GM23338 (cell line): ENCODE data around the gene RAB33B. TPM values are rescaled to one million over a fixed set of nuclear protein-coding genes. Genes with fewer than 3 reads are reported as not detected.

ENCODE experiments used
- ATAC-seq: fragments of 200-7000 bp; cut with Tn5 transposase; 3 replicates; pipeline ENCODE4 v1.9.1; 2020
- DNase-seq: peaks from one replicate; pipeline ENCODE4 v3.0.0-alpha.2; 2015; ENCODE audit warnings: low spot score
- H2AFZ ChIP-seq: fragments of 200-600 bp; sonication (generic); 2 replicates; pipeline ENCODE4 v1.8.0; 2016; ENCODE audit warnings: antibody characterized with exemption, mild to moderate bottlenecking, moderate library complexity
- H3F3A ChIP-seq: fragments of 200-600 bp; sonication (generic); replicated peaks from 2 replicates; pipeline ENCODE4 v1.8.0; 2017; ENCODE audit warnings: antibody characterized with exemption, mixed run types, low read depth
- H3K27ac ChIP-seq: fragments of 200-600 bp; sonication (generic); 2 replicates; pipeline ENCODE4 v1.6.1; 2016; ENCODE audit warnings: low read depth
- H3K27me3 ChIP-seq: fragments of 200-600 bp; sonication (generic); 2 replicates; pipeline ENCODE4 v1.8.0; 2016; ENCODE audit warnings: mild to moderate bottlenecking, mixed run types, moderate library complexity; ENCODE audit not compliant: insufficient read depth
- H3K36me3 ChIP-seq: fragments of 200-600 bp; sonication (generic); 2 replicates; pipeline ENCODE4 v1.8.0; 2016; ENCODE audit warnings: mild to moderate bottlenecking; ENCODE audit not compliant: insufficient read depth
- H3K4me1 ChIP-seq: fragments of 200-600 bp; sonication (generic); 2 replicates; pipeline ENCODE4 v1.8.0; 2016; ENCODE audit warnings: mild to moderate bottlenecking, moderate library complexity; ENCODE audit not compliant: insufficient read depth
- H3K4me2 ChIP-seq: fragments of 200-600 bp; sonication (generic); 2 replicates; pipeline ENCODE4 v1.7.1; 2017; ENCODE audit warnings: mixed run types
- H3K4me3 ChIP-seq: fragments of 200-600 bp; sonication (generic); 2 replicates; pipeline ENCODE4 v1.6.1; 2016; ENCODE audit warnings: mixed run types
- H3K79me2 ChIP-seq: fragments of 200-600 bp; sonication (generic); replicated peaks from 2 replicates; pipeline ENCODE4 v1.8.0; 2017; ENCODE audit warnings: mild to moderate bottlenecking; ENCODE audit not compliant: insufficient read depth
- H3K9me2 ChIP-seq: fragments of 200-600 bp; sonication (generic); 2 replicates; pipeline ENCODE4 v1.8.0; 2017; ENCODE audit not compliant: insufficient read depth
- H4K20me1 ChIP-seq: fragments of 200-600 bp; sonication (generic); replicated peaks from 2 replicates; pipeline ENCODE4 v1.8.0; 2017; ENCODE audit warnings: mild to moderate bottlenecking; ENCODE audit not compliant: insufficient read depth
- H3K27ac Mint-ChIP-seq: 2 replicates; pipeline ENCODE4 v1.8.0; 2020; ENCODE audit warnings: inconsistent platforms, mild to moderate bottlenecking, moderate library complexity, mixed read lengths
- H3K27me3 Mint-ChIP-seq: 3 replicates; pipeline ENCODE4 v1.8.0; 2022; ENCODE audit warnings: low read depth, mild to moderate bottlenecking, moderate library complexity, mixed read lengths, inconsistent platforms; ENCODE audit not compliant: insufficient read depth, poor library complexity
- H3K36me3 Mint-ChIP-seq: 3 replicates; pipeline ENCODE4 v1.8.0; 2021; ENCODE audit warnings: low read depth, mild to moderate bottlenecking, inconsistent platforms, moderate library complexity, mixed read lengths
- H3K4me1 Mint-ChIP-seq: 3 replicates; pipeline ENCODE4 v1.8.0; 2020; ENCODE audit warnings: mild to moderate bottlenecking, inconsistent platforms, mixed read lengths
- H3K4me3 Mint-ChIP-seq: 3 replicates; pipeline ENCODE4 v1.8.0; 2021; ENCODE audit warnings: moderate library complexity, mild to moderate bottlenecking, inconsistent platforms, mixed read lengths
- H3K9me3 Mint-ChIP-seq: 3 replicates; pipeline ENCODE4 v1.8.0; 2020; ENCODE audit warnings: moderate library complexity, mild to moderate bottlenecking, inconsistent platforms, mixed read lengths
- EZH2 ChIP-seq: fragments of 200-600 bp; sonication (generic); IDR thresholded peaks from one replicate; pipeline ENCODE4 v1.8.0; 2017; ENCODE audit warnings: antibody characterized with exemption, mild to moderate bottlenecking, low read depth; ENCODE audit not compliant: unreplicated experiment
- EZH2phosphoT487 ChIP-seq: fragments of 200-600 bp; sonication (generic); IDR thresholded peaks from one replicate; pipeline ENCODE4 v1.8.1; 2018; ENCODE audit warnings: antibody characterized with exemption; ENCODE audit not compliant: unreplicated experiment
- NANOG ChIP-seq: IDR thresholded peaks from 2 replicates; pipeline ENCODE4 v1.6.1; 2016; ENCODE audit warnings: antibody characterized with exemption, borderline replicate concordance
- POLR2AphosphoS5 ChIP-seq: IDR thresholded peaks from 2 replicates; pipeline ENCODE4 v1.6.1; 2016; ENCODE audit warnings: antibody characterized with exemption, low read depth
- STAT1 ChIP-seq: IDR thresholded peaks from one replicate; pipeline ENCODE4 v1.6.1; 2016; ENCODE audit warnings: antibody characterized with exemption; ENCODE audit not compliant: unreplicated experiment
- ZNF114 ChIP-seq: fragments of 250-450 bp; sonication (Bioruptor Pico); IDR thresholded peaks from 2 replicates; pipeline ENCODE4 v1.5.0; 2020; ENCODE audit warnings: mild to moderate bottlenecking, moderate library complexity
- ZNF331 ChIP-seq: fragments of 250-450 bp; sonication (Bioruptor Pico); IDR thresholded peaks from 2 replicates; pipeline ENCODE4 v1.5.0; 2020; ENCODE audit warnings: low read depth, mild to moderate bottlenecking, moderate library complexity
- polyA plus RNA-seq: library from polyadenylated mRNA; unstranded; fragments of >200 nt; fragmentation: Nextera tagmentation; extraction: Ambion mirVana; gene quantifications from 2 replicates; pipeline ENCODE4 v1.2.1, GENCODE V29; 2016
- total RNA-seq: library from RNA; depleted of rRNA; stranded (reverse); fragments of >200 nt; shearing (Covaris generic); gene quantifications from 2 replicates; pipeline ENCODE4 v1.2.3, GENCODE V29; 2014
- TF ChIP-seq, protein P1 (sequence below): fragments of 250-450 bp; sonication (Bioruptor Pico); IDR thresholded peaks from 2 replicates; pipeline ENCODE4 v1.5.0; 2020; ENCODE audit warnings: mild to moderate bottlenecking, moderate library complexity
- TF ChIP-seq, protein P2 (sequence below), 2 experiments: fragments of 200-600 bp in 1 of 2; sonication (generic) in 1 of 2; conservative IDR thresholded peaks; 2 replicates each; pipeline versions ENCODE4 v1.5.1 to v1.6.1; 2016 to 2017; ENCODE audit warnings: antibody characterized with exemption in 2 of 2, low read depth in 2 of 2, mild to moderate bottlenecking in 2 of 2, moderate library complexity in 1 of 2
- TF ChIP-seq, protein P3 (sequence below): IDR thresholded peaks from one replicate; pipeline ENCODE4 v1.6.1; 2018; ENCODE audit warnings: antibody characterized with exemption; ENCODE audit not compliant: unreplicated experiment
- TF ChIP-seq, protein P4 (sequence below): IDR thresholded peaks from 2 replicates; pipeline ENCODE4 v1.6.1; 2016; ENCODE audit warnings: antibody characterized with exemption

The RAB33B gene
- total and polyA plus RNA-seq, 2 experiments from 2014 or later: 9.9 to 17.5 TPM

DNA sequence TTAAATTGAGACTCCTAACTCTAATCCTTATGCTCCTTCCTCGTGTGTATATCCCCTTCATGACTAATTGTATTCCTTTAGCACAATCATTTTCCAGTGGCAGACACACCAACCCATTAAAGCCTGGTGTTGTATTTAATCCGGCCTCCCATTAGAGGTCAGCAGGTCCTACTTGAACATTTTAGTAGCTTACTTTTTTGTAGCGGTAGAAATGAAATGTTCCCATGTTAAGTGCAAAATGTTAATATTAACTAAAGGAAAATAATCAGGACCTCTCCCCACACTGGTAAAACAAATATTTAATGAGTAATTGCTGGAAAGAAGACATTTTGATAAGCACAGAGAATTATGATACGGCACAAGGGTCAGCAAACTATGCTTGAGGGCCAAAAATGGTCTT, 3.4 kb downstream of the RAB33B start (continued):
- TF ChIP-seq, protein P1, sequence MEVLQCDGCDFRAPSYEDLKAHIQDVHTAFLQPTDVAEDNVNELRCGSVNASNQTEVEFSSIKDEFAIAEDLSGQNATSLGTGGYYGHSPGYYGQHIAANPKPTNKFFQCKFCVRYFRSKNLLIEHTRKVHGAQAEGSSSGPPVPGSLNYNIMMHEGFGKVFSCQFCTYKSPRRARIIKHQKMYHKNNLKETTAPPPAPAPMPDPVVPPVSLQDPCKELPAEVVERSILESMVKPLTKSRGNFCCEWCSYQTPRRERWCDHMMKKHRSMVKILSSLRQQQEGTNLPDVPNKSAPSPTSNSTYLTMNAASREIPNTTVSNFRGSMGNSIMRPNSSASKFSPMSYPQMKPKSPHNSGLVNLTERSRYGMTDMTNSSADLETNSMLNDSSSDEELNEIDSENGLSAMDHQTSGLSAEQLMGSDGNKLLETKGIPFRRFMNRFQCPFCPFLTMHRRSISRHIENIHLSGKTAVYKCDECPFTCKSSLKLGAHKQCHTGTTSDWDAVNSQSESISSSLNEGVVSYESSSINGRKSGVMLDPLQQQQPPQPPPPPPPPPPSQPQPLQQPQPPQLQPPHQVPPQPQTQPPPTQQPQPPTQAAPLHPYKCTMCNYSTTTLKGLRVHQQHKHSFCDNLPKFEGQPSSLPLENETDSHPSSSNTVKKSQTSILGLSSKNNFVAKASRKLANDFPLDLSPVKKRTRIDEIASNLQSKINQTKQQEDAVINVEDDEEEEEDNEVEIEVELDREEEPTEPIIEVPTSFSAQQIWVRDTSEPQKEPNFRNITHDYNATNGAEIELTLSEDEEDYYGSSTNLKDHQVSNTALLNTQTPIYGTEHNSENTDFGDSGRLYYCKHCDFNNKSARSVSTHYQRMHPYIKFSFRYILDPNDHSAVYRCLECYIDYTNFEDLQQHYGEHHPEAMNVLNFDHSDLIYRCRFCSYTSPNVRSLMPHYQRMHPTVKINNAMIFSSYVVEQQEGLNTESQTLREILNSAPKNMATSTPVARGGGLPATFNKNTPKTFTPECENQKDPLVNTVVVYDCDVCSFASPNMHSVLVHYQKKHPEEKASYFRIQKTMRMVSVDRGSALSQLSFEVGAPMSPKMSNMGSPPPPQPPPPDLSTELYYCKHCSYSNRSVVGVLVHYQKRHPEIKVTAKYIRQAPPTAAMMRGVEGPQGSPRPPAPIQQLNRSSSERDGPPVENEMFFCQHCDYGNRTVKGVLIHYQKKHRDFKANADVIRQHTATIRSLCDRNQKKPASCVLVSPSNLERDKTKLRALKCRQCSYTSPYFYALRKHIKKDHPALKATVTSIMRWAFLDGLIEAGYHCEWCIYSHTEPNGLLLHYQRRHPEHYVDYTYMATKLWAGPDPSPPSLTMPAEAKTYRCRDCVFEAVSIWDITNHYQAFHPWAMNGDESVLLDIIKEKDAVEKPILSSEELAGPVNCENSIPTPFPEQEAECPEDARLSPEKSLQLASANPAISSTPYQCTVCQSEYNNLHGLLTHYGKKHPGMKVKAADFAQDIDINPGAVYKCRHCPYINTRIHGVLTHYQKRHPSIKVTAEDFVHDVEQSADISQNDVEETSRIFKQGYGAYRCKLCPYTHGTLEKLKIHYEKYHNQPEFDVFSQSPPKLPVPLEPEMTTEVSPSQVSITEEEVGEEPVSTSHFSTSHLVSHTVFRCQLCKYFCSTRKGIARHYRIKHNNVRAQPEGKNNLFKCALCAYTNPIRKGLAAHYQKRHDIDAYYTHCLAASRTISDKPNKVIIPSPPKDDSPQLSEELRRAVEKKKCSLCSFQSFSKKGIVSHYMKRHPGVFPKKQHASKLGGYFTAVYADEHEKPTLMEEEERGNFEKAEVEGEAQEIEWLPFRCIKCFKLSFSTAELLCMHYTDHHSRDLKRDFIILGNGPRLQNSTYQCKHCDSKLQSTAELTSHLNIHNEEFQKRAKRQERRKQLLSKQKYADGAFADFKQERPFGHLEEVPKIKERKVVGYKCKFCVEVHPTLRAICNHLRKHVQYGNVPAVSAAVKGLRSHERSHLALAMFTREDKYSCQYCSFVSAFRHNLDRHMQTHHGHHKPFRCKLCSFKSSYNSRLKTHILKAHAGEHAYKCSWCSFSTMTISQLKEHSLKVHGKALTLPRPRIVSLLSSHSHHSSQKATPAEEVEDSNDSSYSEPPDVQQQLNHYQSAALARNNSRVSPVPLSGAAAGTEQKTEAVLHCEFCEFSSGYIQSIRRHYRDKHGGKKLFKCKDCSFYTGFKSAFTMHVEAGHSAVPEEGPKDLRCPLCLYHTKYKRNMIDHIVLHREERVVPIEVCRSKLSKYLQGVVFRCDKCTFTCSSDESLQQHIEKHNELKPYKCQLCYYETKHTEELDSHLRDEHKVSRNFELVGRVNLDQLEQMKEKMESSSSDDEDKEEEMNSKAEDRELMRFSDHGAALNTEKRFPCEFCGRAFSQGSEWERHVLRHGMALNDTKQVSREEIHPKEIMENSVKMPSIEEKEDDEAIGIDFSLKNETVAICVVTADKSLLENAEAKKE (CRISPR knock-in tag): no peak
- no peak for TF ChIP-seq STAT1

DNA sequence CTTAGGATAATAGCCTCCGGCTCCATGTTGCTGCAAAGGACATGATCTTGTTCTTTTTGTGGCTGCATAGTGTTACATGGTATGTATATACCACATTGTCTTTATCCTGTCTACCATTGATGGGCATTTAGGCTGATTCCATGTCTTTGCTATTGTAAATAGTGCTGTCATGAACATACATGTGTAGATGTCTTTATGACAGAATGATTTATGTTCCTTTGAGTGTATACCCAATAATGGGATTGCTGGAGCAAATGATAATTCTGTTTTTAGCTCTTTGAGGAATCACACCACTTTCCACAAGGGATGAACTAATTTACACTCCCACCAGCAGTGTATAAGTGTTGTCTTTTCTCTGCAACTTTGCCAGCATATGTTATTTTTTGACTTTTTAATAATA, 4.6 kb downstream of the RAB33B start:
- H3K36me3 Mint-ChIP-seq: peaks cover 4% of the 10 kb centered on the region; the same call in 2 of the 3 replicates
- ATAC-seq (no peak), DNase-seq (no peak)
- H3K4me2 ChIP-seq: no peak overlapping the region
- peaks cover 8% of the 10 kb centered on the region; the same call in 1 of the 2 replicates for H4K20me1 ChIP-seq
- no peaks in the 10 kb centered on the region for H3K9me2 ChIP-seq
- no peak overlapping the region for H3K4me3 ChIP-seq
- peaks cover 83% of the 10 kb centered on the region for H3K79me2 ChIP-seq
- H3F3A ChIP-seq: peaks cover 7% of the 10 kb centered on the region; the same call in 1 of the 2 replicates
- no peaks in the 10 kb centered on the region for H3K36me3 ChIP-seq
- H3K4me3 Mint-ChIP-seq: no peak overlapping the region
- H3K27me3 ChIP-seq: no peaks in the 10 kb centered on the region
- H3K27me3 Mint-ChIP-seq: peaks cover 6% of the 10 kb centered on the region
- H3K4me1 Mint-ChIP-seq: peaks cover 63% of the 10 kb centered on the region
- H3K4me1 ChIP-seq: peaks cover 44% of the 10 kb centered on the region
- H2AFZ ChIP-seq: no peak overlapping the region
- no peak overlapping the region for H3K27ac ChIP-seq
- no peaks in the 10 kb centered on the region for H3K9me3 Mint-ChIP-seq
- H3K27ac Mint-ChIP-seq: no peak overlapping the region
- TF ChIP-seq EZH2phosphoT487 (no peak), POLR2AphosphoS5 (no peak), ZNF114 (no peak), EZH2 (no peak), STAT1 (no peak), NANOG (no peak), ZNF331 (CRISPR knock-in tag) (no peak)
- TF ChIP-seq, protein P2, sequence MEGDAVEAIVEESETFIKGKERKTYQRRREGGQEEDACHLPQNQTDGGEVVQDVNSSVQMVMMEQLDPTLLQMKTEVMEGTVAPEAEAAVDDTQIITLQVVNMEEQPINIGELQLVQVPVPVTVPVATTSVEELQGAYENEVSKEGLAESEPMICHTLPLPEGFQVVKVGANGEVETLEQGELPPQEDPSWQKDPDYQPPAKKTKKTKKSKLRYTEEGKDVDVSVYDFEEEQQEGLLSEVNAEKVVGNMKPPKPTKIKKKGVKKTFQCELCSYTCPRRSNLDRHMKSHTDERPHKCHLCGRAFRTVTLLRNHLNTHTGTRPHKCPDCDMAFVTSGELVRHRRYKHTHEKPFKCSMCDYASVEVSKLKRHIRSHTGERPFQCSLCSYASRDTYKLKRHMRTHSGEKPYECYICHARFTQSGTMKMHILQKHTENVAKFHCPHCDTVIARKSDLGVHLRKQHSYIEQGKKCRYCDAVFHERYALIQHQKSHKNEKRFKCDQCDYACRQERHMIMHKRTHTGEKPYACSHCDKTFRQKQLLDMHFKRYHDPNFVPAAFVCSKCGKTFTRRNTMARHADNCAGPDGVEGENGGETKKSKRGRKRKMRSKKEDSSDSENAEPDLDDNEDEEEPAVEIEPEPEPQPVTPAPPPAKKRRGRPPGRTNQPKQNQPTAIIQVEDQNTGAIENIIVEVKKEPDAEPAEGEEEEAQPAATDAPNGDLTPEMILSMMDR (conservative IDR thresholded peaks at IDR 0.05; ENCODE audit: low read depth in 2 of 2): no peak
- TF ChIP-seq, protein P3, sequence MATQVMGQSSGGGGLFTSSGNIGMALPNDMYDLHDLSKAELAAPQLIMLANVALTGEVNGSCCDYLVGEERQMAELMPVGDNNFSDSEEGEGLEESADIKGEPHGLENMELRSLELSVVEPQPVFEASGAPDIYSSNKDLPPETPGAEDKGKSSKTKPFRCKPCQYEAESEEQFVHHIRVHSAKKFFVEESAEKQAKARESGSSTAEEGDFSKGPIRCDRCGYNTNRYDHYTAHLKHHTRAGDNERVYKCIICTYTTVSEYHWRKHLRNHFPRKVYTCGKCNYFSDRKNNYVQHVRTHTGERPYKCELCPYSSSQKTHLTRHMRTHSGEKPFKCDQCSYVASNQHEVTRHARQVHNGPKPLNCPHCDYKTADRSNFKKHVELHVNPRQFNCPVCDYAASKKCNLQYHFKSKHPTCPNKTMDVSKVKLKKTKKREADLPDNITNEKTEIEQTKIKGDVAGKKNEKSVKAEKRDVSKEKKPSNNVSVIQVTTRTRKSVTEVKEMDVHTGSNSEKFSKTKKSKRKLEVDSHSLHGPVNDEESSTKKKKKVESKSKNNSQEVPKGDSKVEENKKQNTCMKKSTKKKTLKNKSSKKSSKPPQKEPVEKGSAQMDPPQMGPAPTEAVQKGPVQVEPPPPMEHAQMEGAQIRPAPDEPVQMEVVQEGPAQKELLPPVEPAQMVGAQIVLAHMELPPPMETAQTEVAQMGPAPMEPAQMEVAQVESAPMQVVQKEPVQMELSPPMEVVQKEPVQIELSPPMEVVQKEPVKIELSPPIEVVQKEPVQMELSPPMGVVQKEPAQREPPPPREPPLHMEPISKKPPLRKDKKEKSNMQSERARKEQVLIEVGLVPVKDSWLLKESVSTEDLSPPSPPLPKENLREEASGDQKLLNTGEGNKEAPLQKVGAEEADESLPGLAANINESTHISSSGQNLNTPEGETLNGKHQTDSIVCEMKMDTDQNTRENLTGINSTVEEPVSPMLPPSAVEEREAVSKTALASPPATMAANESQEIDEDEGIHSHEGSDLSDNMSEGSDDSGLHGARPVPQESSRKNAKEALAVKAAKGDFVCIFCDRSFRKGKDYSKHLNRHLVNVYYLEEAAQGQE: no peak
- TF ChIP-seq, protein P4, sequence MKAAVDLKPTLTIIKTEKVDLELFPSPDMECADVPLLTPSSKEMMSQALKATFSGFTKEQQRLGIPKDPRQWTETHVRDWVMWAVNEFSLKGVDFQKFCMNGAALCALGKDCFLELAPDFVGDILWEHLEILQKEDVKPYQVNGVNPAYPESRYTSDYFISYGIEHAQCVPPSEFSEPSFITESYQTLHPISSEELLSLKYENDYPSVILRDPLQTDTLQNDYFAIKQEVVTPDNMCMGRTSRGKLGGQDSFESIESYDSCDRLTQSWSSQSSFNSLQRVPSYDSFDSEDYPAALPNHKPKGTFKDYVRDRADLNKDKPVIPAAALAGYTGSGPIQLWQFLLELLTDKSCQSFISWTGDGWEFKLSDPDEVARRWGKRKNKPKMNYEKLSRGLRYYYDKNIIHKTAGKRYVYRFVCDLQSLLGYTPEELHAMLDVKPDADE: no peak
